ENCODE measurements around the gene ZNHIT2. TPM values are rescaled to one million over a fixed set of nuclear protein-coding genes. Genes with fewer than 3 reads are reported as not detected.

The ZNHIT2 gene
- total and polyA plus RNA-seq, 8 donors = 3.1 to 10.6 (median 5.8) TPM

DNA sequence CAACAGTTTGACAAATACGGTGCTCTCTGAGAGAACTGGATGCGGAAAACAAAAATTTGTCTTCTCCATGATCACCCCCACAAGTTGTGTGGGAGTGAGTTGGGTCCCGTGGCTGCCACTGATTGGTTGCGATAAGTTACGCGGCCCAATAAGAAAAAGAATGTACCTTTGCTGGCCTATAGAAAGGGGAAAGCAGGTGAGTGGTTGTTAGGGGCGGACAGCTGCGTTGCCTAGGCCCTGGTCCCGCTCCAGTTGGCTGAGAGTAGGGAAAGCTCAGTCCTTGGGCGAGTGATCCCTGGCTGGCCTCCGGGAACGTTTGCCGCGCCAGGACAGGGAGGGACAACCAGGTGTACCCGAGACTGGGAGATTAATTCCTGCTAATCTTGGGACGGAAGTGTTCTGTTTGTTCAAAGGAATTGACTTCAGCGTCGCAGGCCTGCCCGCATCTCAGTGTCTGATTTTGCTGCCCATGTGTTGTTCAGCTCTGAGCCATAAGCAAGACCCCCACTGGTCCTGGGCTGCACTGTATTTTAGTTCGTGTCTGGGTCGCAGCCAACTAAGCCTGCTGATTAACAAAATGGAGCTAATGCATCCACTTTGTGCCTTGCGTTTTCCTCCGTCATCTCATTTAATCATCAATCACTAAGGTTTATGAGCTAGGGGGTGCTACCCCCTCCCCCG, 17.6 kb upstream of the ZNHIT2 start:
- H3K4me1 ChIP-seq = peaks cover 16 to 32% of the 10 kb centered on the region in 2 donors
- peaks cover 0 to 29% of the 10 kb centered on the region in 2 donors for H3K36me3 ChIP-seq
- no peaks in the 10 kb centered on the region for H3K27me3 ChIP-seq
- DNase-seq (peak in 3 of 4 donors; percentile 91 to 95 (median 91)), ATAC-seq (peak; percentile 89)
- H3K4me3 ChIP-seq = peak overlapping the region; percentile 84 to 98
- intact Hi-C loops (cut with DNase I) = no loop called here
- TF ChIP-seq, protein P1, sequence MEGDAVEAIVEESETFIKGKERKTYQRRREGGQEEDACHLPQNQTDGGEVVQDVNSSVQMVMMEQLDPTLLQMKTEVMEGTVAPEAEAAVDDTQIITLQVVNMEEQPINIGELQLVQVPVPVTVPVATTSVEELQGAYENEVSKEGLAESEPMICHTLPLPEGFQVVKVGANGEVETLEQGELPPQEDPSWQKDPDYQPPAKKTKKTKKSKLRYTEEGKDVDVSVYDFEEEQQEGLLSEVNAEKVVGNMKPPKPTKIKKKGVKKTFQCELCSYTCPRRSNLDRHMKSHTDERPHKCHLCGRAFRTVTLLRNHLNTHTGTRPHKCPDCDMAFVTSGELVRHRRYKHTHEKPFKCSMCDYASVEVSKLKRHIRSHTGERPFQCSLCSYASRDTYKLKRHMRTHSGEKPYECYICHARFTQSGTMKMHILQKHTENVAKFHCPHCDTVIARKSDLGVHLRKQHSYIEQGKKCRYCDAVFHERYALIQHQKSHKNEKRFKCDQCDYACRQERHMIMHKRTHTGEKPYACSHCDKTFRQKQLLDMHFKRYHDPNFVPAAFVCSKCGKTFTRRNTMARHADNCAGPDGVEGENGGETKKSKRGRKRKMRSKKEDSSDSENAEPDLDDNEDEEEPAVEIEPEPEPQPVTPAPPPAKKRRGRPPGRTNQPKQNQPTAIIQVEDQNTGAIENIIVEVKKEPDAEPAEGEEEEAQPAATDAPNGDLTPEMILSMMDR (IDR thresholded peaks at IDR 0.05) = no peak
- peak overlapping the region; percentile 98 for H3K27ac ChIP-seq
- H3K9me3 ChIP-seq = no peaks in the 10 kb centered on the region

DNA sequence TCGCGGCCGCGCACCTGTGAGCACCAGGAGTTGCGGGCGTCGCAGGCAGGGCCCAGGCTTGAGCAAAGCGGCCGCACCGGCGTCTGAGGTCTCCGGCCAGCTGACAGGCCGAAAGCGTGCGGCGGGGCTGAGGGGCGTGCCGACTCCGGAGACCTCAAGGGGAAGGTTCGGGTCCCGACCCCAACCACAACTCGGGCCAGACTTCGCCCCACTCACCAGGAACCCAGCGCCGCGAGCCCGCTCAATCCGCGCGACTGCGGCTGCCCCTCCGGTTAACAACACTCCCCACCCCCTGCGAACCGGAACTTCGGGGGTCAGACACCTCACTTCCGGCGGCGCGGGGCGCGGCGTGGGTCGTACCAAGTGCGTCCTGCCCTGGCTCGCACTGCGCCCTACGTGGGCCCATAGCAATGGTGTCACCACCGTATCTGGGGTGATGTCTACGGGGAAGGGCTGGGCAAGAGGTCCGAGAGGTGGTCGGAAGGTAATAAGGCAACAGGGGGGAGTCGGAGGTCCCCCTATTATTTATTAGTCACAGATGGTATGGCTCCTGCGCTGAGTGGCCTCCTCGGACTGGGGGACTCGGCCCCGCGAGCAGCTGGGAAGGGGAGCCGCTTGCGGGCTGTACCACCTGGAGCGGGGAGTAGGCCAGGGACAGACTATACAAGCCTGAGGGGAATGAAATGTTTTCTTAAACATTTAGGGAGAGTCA, 16.9 kb upstream of the ZNHIT2 start, which contains the start of gene SYVN1:
TSS of gene SYVN1 (minus strand) at position 280 of the 712 bp plus-strand sequence. CDS start 918 bp downstream, outside the sequence.
- H3K4me1 ChIP-seq = peaks cover 16 to 32% of the 10 kb centered on the region in 2 donors
- DNase-seq = peak; percentile 92 to 96 (median 94)
- ATAC-seq = peak; percentile 90
- H3K27ac ChIP-seq = peak within 1 kb of the TSS; percentile 98
- H3K4me3 ChIP-seq = peak within 1 kb of the TSS; percentile 84 to 98
- H3K36me3 ChIP-seq = peaks cover 0 to 36% of the 10 kb centered on the region in 2 donors
- TF ChIP-seq, protein P1 (IDR thresholded peaks at IDR 0.05) = no peak
- H3K27me3 ChIP-seq = no peaks in the 10 kb centered on the region
- H3K9me3 ChIP-seq = no peaks in the 10 kb centered on the region
- intact Hi-C loops (cut with DNase I) = no loop called here

DNA sequence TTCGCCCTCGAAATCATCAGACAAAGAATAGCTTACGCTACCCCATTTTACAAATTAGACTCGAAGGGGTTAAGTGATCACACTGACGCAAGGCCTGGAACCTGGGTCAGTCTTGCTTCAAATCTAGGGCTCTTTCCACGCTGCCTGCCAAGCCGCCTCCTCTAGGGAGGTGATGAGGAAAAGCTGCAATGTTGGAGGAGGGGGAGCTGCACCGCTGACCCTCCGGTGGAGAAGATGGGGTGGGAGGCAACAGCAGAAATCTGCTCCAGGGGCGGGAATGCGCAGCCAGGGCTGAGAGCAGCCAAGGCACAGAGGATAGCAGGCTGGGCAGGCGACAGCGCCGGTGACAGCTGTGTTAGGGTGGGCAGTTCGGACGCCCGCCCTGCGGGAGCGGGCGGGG, 16.2 kb upstream of the ZNHIT2 start:
- intact Hi-C loops (cut with DNase I) = no loop called here

DNA sequence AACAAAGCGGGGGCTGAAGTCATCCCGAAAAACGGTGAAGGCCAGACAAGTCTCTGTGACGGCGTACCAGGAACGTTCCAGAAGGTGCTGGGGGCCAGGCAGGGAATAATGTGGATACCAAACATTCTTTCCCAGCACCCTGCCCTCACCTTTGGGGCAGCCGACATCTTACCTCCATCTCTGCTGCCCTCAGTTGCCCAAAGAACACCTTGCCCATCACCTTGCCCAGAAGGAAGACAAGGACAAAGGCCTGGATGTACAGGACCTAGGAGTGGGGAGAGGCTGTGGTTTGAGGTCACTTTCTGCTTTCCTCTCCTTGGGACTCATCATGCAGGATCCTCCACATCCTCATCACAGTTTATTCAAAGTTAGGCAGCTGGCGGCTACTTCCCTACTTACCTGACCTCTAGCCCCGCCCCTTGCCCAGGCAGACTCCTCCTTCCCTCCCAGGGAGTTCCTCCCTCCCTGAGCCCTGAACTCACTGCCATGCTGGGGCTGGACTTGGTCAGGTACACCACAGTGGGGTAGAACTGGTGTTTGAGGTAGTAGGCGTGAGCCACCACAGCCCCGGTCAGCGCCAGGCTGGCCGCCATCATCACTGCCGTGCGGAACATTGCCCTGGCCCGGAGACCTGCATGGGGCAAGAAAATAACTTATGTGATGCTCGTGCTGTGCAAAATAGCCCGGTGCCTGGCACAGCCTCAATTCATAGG, 15.6 kb upstream of the ZNHIT2 start:
- peak; percentile 39 for ATAC-seq
- H3K27ac ChIP-seq = peak overlapping the region in 1 of 2 donors; percentile 98
- H3K4me1 ChIP-seq = peaks cover 16 to 32% of the 10 kb centered on the region in 2 donors
- intact Hi-C loops (cut with DNase I) = no loop called here
- H3K9me3 ChIP-seq = no peaks in the 10 kb centered on the region
- H3K27me3 ChIP-seq = no peaks in the 10 kb centered on the region
- peaks cover 0 to 48% of the 10 kb centered on the region in 2 donors for H3K36me3 ChIP-seq
- peak in 2 of 4 donors; percentile 80 to 93 for DNase-seq
- peak overlapping the region; percentile 84 to 98 for H3K4me3 ChIP-seq
- TF ChIP-seq, protein P1 (IDR thresholded peaks at IDR 0.05) = no peak

More for the DNA sequence above, 16.2 kb upstream of the ZNHIT2 start:
- H3K27me3 ChIP-seq = no peaks in the 10 kb centered on the region
- peak overlapping the region; percentile 98 for H3K27ac ChIP-seq
- peaks cover 0 to 43% of the 10 kb centered on the region in 2 donors for H3K36me3 ChIP-seq
- peaks cover 16 to 32% of the 10 kb centered on the region in 2 donors for H3K4me1 ChIP-seq
- peak overlapping the region; percentile 84 to 98 for H3K4me3 ChIP-seq
- no peaks in the 10 kb centered on the region for H3K9me3 ChIP-seq
- TF ChIP-seq, protein P1 (IDR thresholded peaks at IDR 0.05) = no peak
- DNase-seq (peak in 2 of 4 donors; percentile 40 to 46), ATAC-seq (peak; percentile 0)

Measured in left lung (tissue), 10 donors.